Fibroblast of mammary gland (primary cell): ENCODE measurements around the gene LRRC18.

Source experiments
- DNase-seq: peaks from one replicate; pipeline ENCODE4 v3.0.0-alpha.2; 2010; ENCODE audit warnings: low read depth
- H3K4me3 ChIP-seq: 2 replicates; pipeline ENCODE4 v1.5.1; 2011; ENCODE audit warnings: low read depth, mild to moderate bottlenecking, low read length, moderate library complexity; ENCODE audit not compliant: control insufficient read depth
- TF ChIP-seq, protein P1 (sequence below): conservative IDR thresholded peaks from 2 replicates; pipeline ENCODE4 v1.5.1; 2011; ENCODE audit warnings: low read depth, low read length, inconsistent platforms; ENCODE audit not compliant: control insufficient read depth, insufficient read depth

LRRC18 gene

DNA sequence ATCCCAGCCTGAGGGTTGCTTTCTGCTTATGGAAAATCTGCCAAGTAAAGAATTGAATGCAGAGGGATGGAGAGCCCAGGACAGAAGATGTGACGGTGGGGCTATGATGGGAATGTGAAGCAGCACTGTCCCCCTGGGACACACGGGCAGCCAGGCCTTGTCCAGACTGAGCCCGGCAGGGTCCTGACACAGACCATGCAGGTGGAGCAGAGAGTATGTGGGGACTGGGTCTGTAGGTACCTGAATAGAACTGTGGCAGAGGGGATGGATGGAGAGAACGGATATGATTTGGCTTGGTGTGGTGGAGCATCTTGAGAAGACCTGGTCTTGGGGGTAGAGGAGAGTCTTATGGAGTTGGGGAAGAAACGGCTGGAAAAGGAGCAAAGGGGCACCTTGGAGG, 732 bp upstream of the LRRC18 start:
- DNase-seq: no peak
- TF ChIP-seq, protein P1, sequence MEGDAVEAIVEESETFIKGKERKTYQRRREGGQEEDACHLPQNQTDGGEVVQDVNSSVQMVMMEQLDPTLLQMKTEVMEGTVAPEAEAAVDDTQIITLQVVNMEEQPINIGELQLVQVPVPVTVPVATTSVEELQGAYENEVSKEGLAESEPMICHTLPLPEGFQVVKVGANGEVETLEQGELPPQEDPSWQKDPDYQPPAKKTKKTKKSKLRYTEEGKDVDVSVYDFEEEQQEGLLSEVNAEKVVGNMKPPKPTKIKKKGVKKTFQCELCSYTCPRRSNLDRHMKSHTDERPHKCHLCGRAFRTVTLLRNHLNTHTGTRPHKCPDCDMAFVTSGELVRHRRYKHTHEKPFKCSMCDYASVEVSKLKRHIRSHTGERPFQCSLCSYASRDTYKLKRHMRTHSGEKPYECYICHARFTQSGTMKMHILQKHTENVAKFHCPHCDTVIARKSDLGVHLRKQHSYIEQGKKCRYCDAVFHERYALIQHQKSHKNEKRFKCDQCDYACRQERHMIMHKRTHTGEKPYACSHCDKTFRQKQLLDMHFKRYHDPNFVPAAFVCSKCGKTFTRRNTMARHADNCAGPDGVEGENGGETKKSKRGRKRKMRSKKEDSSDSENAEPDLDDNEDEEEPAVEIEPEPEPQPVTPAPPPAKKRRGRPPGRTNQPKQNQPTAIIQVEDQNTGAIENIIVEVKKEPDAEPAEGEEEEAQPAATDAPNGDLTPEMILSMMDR: no peak
- no peak overlapping the region for H3K4me3 ChIP-seq

DNA sequence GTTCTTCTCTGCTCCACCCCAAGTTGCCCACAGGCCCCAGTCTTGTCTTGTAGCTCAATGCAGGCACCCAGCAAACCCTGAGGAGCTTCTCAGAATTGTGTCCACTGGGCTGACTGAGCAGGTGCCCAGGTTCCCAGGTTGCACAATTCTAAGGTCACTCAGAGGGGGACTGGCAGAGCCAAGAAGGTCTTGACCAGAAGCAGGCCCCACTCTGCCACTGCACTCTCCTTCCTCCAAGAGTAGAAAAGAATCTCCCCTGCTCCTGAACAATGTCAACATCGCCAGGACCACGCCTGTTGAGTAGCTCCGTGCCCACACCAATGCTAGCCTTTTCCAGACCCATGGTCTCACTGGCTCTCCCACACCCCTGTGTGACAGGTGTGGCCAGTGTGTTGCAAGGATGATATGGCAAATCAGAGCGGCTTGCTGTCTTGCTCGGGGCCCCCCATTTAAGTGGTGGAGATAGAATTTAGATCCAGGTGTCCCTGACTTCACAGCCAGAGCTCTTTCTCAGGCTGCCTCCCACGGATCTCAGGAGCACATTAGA, 577 bp downstream of the LRRC18 start:
- H3K4me3 ChIP-seq: no peak overlapping the region
- TF ChIP-seq, protein P1: no peak
- no peak for DNase-seq

DNA sequence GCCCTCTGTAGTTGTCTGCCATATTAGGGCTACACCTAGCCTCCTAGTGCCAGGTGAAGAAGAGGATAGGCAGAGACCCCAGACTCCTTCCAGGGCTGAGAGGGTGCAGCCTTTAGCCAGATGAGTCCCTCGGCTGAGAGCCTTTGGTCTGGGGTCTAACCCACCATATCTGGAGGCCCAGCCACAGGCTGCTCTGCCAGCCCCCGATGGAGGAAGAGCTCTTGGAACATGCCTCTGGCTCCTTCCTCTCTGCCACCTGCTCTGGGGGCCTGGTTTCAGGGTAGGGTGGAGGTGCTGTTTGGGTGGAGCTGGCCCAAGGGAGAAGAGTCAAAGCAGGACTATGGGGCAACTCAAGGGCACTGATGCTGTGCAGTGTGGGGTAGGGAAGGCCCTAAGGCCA, 1.4 kb downstream of the LRRC18 start:
- TF ChIP-seq, protein P1: no peak
- H3K4me3 ChIP-seq: no peak overlapping the region
- no peak for DNase-seq

DNA sequence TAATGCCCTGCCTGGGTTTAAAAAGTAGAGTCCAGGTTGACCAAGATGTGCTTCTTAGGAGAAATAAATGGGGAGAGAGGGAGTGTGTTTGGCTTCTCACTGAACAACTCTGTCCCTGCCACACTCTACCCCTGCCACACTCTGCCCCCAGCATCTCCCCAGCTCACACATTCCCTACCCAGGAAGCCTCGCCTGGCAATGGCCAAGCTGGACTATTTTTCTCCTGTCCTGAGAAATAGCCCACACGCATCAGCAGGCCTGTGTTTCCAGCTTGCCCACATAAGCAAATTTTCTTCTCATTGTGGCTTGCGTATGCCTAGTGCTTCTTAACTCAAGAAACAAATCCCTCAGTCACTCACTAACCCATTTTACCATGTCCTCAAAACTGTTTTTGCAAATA, 1.8 kb downstream of the LRRC18 start:
- H3K4me3 ChIP-seq: no peak overlapping the region
- DNase-seq: no peak
- TF ChIP-seq, protein P1: no peak

DNA sequence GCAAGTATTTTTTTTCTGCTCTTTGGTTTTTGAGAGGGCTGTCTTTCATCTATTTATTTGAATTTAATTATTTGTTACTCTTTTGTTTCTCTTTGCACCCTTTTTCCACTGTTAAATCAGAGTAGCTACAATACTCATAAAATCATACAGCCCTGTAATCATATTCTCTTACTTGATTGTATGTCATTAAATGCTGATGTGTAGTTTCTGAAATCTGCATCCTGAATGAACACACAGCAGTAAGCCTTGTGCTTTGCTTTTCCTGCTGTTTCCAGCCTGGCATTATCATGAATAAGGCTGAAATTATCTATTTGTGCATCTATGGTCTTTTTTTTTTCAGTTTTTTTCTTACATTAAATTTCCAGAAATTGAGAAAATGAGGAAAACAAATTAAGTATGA, 4.1 kb downstream of the LRRC18 start:
- TF ChIP-seq, protein P1: no peak
- DNase-seq: no peak
- no peak overlapping the region for H3K4me3 ChIP-seq

DNA sequence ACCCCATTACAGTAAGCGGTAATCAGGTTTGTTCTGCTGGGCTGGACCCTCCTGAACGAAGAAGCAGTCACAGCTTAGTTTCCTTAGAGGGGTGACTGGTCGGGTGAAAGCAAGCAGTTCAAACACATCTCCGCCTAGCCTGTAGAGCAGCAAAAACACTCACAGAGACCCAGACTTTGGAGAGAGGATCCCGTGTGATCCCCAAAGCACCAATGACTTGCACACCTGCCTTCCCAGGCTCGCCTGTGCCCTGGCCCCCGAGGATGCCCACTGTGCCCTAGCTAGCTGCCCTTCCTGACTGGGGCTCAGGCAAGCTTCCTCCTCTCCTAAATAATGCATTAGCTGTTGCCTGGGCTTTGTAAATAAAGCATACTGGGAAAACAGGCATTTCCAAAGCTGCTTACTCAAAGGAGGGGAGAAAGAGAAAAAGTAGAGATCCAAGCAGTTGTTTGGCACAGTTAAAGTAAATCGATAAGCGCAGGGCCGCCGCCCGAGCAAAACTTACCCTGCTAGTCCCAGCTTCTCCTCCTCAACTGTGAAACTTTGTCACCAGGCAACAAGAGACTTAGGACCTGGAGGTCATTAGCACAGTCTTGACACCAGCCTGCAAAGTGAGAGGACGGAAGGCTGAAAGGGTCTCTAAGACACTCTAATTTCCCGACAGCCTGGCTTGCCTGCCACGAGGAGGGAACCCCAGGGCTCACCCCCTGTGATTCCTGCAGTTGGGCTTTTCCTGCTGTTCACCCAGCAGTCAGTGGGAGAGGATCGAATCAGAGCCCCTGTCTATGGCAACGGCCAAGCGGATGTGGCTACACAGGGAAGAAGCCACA, 4.8 kb downstream of the LRRC18 start:
- TF ChIP-seq, protein P1: no peak
- DNase-seq: peak; percentile 39
- H3K4me3 ChIP-seq: no peak overlapping the region
